Cardiac fibroblast (primary cell): ENCODE results near the gene ZNF20.

Experiments
- DNase-seq, 2 donors: peaks; one replicate each; pipeline versions ENCODE4 v3.0.0 to v3.0.0-alpha.2; 2010; ENCODE audit warnings: low read depth in 2 of 2
- H3K4me3 ChIP-seq, 2 donors: replicated peaks in 1 of 2; 1 replicate in 1 of 2; 2 replicates in 1 of 2; pipeline ENCODE4 v1.5.1; 2011; ENCODE audit warnings: low read depth in 2 of 2, low read length in 2 of 2, mild to moderate bottlenecking in 2 of 2, moderate library complexity in 1 of 2
- TF ChIP-seq, protein P1 (sequence below): IDR thresholded peaks from one replicate; pipeline ENCODE4 v1.5.1; 2011; ENCODE audit warnings: low read depth, mild to moderate bottlenecking, low read length, inconsistent platforms

Gene ZNF20

DNA sequence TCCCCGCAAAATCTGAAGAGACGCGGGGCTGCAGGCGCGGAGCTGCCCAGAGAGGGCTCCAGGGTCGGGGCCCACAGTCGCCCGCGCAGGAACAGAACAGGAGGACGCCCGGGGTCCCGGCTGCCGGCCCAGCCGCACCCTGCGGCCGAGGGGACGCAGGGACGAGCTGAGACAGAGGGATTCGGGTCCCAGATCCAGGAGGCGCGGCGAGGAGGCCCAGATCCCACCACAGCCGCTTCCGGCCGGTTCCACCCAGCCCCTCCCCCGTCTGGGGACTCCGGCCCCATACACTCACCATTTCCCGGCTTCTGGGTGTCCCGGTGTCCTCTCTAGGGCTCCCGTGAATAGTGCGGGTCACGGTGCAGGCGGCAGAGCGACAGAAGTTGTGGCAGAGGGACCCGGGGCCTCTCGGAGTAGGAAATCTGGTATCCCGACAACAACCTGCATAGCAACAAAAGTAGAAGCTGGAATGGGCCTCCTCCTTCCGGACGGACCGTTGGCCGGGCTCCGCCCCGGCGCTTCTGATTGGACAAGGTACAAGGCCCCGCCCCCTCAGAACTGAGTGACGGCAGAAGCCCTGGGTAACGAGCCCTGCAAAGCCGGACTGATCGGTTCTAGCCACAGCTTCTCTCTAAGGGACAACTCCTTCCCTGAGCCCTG lies at the start of gene ZNF20:
ZNF20 (minus strand) TSS at position 466 of the 660 bp plus-strand sequence; CDS start at position 298, 168 bp downstream.
- peak within 1 kb of the TSS; percentile 77 to 83 for H3K4me3 ChIP-seq
- DNase-seq, result peak; percentile 94 to 95
- TF ChIP-seq, protein P1, sequence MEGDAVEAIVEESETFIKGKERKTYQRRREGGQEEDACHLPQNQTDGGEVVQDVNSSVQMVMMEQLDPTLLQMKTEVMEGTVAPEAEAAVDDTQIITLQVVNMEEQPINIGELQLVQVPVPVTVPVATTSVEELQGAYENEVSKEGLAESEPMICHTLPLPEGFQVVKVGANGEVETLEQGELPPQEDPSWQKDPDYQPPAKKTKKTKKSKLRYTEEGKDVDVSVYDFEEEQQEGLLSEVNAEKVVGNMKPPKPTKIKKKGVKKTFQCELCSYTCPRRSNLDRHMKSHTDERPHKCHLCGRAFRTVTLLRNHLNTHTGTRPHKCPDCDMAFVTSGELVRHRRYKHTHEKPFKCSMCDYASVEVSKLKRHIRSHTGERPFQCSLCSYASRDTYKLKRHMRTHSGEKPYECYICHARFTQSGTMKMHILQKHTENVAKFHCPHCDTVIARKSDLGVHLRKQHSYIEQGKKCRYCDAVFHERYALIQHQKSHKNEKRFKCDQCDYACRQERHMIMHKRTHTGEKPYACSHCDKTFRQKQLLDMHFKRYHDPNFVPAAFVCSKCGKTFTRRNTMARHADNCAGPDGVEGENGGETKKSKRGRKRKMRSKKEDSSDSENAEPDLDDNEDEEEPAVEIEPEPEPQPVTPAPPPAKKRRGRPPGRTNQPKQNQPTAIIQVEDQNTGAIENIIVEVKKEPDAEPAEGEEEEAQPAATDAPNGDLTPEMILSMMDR, result no peak

DNA sequence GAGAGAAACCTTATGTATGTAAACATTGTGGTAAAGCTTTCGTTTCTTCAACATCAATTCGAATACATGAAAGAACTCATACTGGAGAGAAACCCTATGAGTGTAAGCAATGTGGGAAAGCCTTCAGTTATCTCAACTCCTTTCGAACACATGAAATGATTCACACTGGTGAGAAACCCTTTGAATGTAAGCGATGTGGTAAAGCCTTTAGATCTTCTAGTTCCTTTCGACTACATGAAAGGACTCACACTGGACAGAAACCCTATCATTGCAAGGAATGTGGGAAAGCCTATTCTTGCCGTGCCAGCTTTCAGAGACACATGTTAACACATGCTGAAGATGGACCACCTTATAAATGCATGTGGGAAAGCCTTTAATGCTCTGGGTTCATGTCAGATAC lies 47.5 kb upstream of the ZNF20 start:
- TF ChIP-seq, protein P1, result no peak
- DNase-seq, result peak in 1 of 2 donors; percentile 20
- no peak overlapping the region for H3K4me3 ChIP-seq

DNA sequence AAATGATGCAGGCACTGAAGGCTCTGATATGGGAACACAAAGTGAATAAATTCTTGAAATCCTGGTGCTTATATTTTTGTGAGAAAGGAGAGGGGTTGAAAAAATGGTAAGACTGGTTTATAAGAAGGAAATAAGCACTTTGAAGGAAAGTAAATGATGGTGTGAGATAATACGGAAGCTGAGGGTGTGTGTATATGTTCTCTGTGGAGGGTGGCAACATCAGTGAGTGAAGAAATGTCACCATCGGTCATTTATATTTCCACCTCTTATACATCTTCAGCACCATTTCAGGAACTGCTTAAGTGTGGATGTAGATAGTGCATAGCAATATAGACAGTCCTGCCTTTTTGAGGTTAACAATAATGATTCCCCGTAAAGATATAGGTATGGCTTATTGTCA lies 40.2 kb upstream of the ZNF20 start:
- no peak overlapping the region for H3K4me3 ChIP-seq
- no peak for DNase-seq
- TF ChIP-seq, protein P1, result no peak

DNA sequence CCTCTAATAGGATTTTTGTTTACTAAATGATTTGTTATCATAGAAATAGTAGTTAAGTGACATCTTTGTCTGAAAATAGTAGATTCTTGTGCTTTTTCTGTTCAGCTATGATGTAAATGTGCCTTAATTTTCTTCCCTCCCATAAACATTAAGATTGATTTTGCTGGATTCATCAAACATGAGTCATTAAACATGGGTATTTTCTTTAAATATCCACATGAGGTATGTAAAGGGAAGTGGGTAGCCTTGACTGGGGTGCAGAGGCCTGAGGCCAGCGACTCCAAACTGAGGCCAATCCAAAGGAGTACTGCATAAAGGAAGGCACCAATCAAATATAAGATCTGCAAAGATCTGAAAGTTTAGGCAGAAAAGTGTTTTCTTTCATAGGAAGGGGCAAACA lies 26.5 kb upstream of the ZNF20 start:
- TF ChIP-seq, protein P1, result no peak

DNA sequence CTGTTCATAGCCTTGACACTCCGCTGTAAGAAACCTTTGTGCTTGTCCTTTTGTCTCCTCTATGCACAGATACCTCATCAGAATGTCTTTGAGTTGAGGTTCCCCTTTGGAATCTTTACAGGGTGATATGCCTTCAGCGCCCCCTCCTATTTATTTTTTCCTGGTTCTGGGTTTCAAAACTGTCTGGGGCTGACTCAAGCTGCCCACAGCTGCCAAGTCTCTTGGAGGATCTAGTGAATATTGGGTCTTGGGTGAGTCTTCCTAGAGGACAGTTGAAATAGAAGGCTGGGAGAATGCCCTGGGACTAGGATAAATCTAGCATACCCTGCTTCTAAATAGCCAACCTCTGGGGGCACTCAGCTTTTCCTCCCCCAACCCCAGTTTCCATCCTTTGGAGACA lies 23.7 kb upstream of the ZNF20 start:
- peak overlapping the region; percentile 94 to 95 for H3K4me3 ChIP-seq
- TF ChIP-seq, protein P1, result no peak
- peak; percentile 31 to 56 for DNase-seq

More for the DNA sequence above, 26.5 kb upstream of the ZNF20 start:
- peak in 1 of 2 donors; percentile 21 for DNase-seq
- H3K4me3 ChIP-seq, result no peak overlapping the region

DNA sequence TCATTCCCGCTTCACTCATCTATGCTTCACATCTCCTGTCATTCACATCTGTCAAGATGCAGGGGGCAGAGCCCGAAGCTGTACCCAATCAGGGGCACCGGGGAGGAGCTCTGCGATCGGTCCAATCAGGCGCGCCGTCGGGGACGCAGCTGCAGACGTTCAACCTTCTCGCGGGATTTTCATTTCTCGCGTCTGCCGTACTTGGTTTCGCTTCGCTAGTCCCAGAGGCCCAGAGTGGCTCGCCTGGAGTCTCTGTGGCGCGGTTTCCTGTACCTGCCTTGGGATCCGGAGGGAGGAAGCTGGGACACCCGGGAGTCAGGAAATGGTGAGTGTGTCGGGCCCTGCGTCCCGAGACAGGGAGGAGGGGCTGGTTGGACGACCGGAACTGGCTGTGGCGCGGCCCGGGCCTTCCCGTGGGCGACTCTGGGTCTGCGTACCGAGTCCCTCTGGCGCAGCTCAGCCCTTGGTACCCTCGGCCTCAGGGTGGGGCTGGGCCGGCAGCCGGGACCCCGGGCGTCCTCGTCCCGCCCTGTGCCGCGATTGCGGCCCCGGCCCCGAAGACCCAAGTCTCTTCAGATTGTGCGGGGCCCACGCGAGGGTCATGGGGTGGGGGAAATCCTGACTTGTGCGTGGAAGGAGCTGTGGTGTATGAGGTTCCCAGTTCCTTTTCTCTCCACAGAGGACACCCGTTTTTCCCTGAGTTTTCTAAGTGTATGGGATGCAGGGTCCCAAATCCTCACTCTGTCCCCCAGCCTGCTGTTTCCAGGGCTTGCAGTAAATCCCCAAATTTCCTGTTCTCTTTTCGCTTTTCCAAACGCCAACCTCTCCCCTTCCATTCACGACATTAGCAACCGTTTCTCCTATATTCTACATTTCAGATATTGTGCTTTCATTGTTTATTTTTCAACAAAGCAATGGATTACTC lies 23.0 kb upstream of the ZNF20 start, which contains the start of gene ZNF136:
ZNF136 (plus strand) TSS at position 215 of the 925 bp plus-strand sequence; CDS start at position 323, 108 bp downstream.
- DNase-seq, result peak; percentile 95 to 98
- TF ChIP-seq, protein P1, result no peak
- peak within 1 kb of the TSS; percentile 94 to 95 for H3K4me3 ChIP-seq
